Measurements from ENCODE around the gene POU2F1. TPM values are rescaled to one million over a fixed set of nuclear protein-coding genes. Genes with fewer than 3 reads are reported as not detected.

Gene POU2F1
- total RNA-seq, 4 donors from 2014 or later, result 14.0 to 45.5 (median 19.8) TPM

- H3K27ac ChIP-seq, result no peak overlapping the region
- 51 to 53% methylated on average over 5 of the region's 5 CpGs for WGBS, 2 donors
- TF ChIP-seq CTCF (IDR thresholded peaks at IDR 0.05) (no peak), POLR2A (IDR thresholded peaks at IDR 0.05) (no peak)
- intact Hi-C loops (cut with DNase I), result loop anchor here (10.0 kb wide), 1 partner anchor 154 kb away; no protein-coding TSS in a partner anchor
- DNase-seq, result no peak
- H3K27me3 ChIP-seq, result no peaks in the 10 kb centered on the region
- H3K4me3 ChIP-seq (replicated peaks in 1 of 3), result peak overlapping the region in 1 of 3 donors; percentile 63
- H3K36me3 ChIP-seq, result no peaks in the 10 kb centered on the region
- peaks cover 0 to 16% of the 10 kb centered on the region in 2 donors for H3K4me1 ChIP-seq
- no peaks in the 10 kb centered on the region for H3K9me3 ChIP-seq
These were observed 1.5 kb upstream of the POU2F1 start for GRCh38 chr1:167219194-167219593.

GRCh38 chr1:167219646-167220536 is 795 bp upstream of the POU2F1 start:
- no peaks in the 10 kb centered on the region for H3K27me3 ChIP-seq
- intact Hi-C loops (cut with DNase I), result loop anchor here (10.0 kb wide), 1 partner anchor 155 kb away; no protein-coding TSS in a partner anchor
- H3K4me1 ChIP-seq, result peaks cover 0 to 16% of the 10 kb centered on the region in 2 donors
- H3K36me3 ChIP-seq, result no peaks in the 10 kb centered on the region
- peak overlapping the region; percentile 42 to 63 (median 53) for H3K4me3 ChIP-seq (replicated peaks in 1 of 3)
- no peaks in the 10 kb centered on the region for H3K9me3 ChIP-seq
- WGBS, 2 donors, result 1% methylated on average over 31 to 54 of the region's 55 CpGs
- TF ChIP-seq POLR2A (IDR thresholded peaks at IDR 0.05) (peak in 1 of 2 donors; percentile 34), CTCF (IDR thresholded peaks at IDR 0.05) (peak in 1 of 6 experiments; percentile 22)
- H3K27ac ChIP-seq, result peak overlapping the region; percentile 52 to 67 (median 64)
- DNase-seq, result peak; percentile 88 to 91

GRCh38 chr1:167221126-167221737 is 546 bp downstream of the POU2F1 start:
- Histone ChIP-seq H3K9me3 (no peaks in the 10 kb centered on the region), H3K27me3 (no peaks in the 10 kb centered on the region), H3K4me3 (replicated peaks in 1 of 3) (peak overlapping the region; percentile 47 to 82 (median 60)), H3K36me3 (no peaks in the 10 kb centered on the region), H3K27ac (peak overlapping the region; percentile 96 to 98 (median 98)), H3K4me1 (peaks cover 0 to 18% of the 10 kb centered on the region in 2 donors)
- intact Hi-C loops (cut with DNase I), result no loop called here
- no peak for TF ChIP-seq CTCF (IDR thresholded peaks at IDR 0.05)
- no peak for TF ChIP-seq POLR2A (IDR thresholded peaks at IDR 0.05)
- peak; percentile 27 to 41 for DNase-seq
- whole genome bisulfite sequencing, 2 donors, result 0% methylated on average over 8 to 12 of the region's 76 CpGs

GRCh38 chr1:167221738-167222610 is 1.3 kb downstream of the POU2F1 start:
- Histone ChIP-seq H3K4me3 (replicated peaks in 1 of 3) (peak overlapping the region; percentile 38 to 82 (median 60)), H3K9me3 (no peaks in the 10 kb centered on the region), H3K27me3 (no peaks in the 10 kb centered on the region), H3K27ac (peak overlapping the region; percentile 96 to 98 (median 98)), H3K36me3 (no peaks in the 10 kb centered on the region), H3K4me1 (peaks cover 6 to 26% of the 10 kb centered on the region in 2 donors)
- peak; percentile 54 to 60 for DNase-seq
- TF ChIP-seq CTCF (IDR thresholded peaks at IDR 0.05) (no peak), POLR2A (IDR thresholded peaks at IDR 0.05) (peak in 1 of 2 donors; percentile 84)
- intact Hi-C loops (cut with DNase I), result no loop called here
- 1% methylated on average over 16 of the region's 54 CpGs for WGBS, 2 donors

Measured in thyroid gland (tissue), 4 donors.